DMS79 (cell line): ENCODE results near the gene OPN1MW3.
"Not testable (repeated sequence)": the region's sequence is repeated elsewhere in the genome, so short reads cannot be mapped to it uniquely, and the experiment has no call there.

ENCODE experiments used
- DNase-seq: peaks from one replicate; lab custom pipeline; 2025; lab: John Stamatoyannopoulos, UW

OPN1MW3 gene

GRCh38 chrX:154257282-154257681 lies at the start of gene OPN1MW3:
OPN1MW3 (plus strand) TSS chrX:154257582; CDS start chrX:154257620, 38 bp downstream.
- not testable (repeated sequence) for DNase-seq

DNA sequence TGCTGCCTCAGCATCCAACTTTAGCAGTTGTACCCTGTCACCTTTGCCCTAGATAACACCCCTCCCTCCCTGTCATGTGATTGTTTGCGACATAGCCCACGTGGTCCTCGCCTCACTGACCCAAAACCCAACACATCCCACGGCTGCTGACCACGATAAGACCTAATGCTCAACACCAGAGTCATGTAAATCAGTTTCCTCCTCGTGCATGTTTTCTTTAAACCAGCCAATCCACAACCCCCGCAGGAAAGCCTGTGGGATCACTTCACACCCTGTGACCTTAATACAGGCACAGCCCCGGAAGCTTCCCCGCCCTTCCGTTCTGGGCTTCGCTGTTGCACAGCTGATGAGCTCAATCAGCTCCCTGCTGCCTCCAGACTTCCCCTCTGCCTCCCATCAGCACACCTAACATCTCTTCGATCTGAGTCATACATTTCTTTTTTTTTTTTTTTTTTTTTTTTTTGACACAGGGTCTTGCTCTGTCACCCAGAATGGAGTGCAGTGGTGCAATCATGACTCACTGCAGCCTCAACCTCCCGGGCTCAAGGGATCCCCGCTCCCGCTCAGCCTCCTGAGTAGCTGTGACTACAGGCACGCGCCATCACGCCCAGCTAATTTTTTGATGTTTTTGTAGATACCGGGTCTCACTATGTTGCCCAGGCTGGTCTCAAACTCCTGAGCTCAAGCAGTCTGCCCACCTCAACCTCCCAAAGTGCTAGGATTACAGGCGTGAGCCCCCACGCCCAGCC lies 47.5 kb upstream of the OPN1MW3 start:
- DNase-seq, result not testable (repeated sequence)

DNA sequence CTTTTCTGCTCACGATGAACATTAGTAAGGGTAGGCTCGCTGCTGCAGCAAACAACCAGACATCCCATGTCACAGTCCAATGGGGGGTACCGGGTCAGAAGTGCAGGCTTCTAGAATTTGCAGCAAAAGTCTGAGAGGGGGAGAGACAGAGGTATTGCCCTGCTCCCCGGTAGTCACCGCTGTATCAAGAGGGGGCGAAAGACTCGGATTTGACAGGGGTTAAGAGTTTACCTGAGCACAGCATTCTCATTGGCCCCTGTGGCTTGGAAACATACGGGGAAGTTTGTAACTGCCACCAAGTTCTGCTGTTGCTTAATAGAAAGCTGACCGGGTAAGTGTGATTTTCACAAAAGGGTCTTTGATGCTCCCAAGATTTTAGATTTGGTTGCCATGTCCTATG lies 46.3 kb upstream of the OPN1MW3 start:
- DNase-seq, result not testable (repeated sequence)

GRCh38 chrX:154211499-154211898 lies 45.9 kb upstream of the OPN1MW3 start:
- DNase-seq, result not testable (repeated sequence)

- not testable (repeated sequence) for DNase-seq
Measured at GRCh38 chrX:154219456-154219855, 37.9 kb upstream of the OPN1MW3 start, which contains the start of gene OPN1MW2. OPN1MW2 (plus strand) TSS chrX:154219756; CDS start chrX:154219816, 60 bp downstream.

DNA sequence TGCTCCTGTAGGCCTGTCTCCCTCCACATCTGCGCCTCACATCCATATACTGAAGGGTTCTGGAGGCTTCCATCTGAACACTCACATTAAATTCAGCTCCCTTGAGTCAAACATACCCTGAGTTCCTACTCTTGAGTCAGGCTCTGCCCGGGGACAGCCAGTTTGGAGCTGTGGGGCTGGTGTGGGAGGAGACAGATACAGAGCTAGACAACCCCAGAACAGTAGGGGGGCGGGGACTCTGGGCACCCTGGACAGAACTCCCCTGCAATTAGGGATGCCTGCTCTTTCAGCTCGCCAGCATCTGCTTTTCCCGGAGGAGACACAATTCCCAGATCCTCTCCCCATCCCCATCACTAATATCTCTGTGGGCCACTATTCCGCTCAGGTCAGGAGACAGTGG lies 32.1 kb upstream of the OPN1MW3 start:
- DNase-seq, result not testable (repeated sequence)

DNA sequence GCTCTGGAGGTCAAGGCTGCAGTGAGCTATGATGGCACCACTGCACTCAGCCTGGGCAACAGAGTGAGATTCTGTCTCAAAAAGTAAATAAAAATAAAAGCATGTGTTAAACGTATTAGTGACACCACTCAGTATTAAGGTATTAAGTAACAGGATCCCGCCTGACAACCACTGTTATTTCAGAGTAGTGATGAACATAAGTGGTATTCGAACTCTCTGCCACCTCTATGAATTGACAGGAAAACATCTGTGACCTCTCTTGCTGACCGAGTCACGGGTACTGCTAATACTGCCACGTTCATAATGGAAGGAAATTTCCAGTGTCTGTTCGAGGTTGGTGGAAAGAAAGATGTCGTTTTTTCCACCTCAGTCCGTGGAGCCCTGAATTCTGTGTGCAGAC lies 30.7 kb upstream of the OPN1MW3 start:
- DNase-seq, result not testable (repeated sequence)

GRCh38 chrX:154231443-154231842 lies 25.9 kb upstream of the OPN1MW3 start:
- not testable (repeated sequence) for DNase-seq

DNA sequence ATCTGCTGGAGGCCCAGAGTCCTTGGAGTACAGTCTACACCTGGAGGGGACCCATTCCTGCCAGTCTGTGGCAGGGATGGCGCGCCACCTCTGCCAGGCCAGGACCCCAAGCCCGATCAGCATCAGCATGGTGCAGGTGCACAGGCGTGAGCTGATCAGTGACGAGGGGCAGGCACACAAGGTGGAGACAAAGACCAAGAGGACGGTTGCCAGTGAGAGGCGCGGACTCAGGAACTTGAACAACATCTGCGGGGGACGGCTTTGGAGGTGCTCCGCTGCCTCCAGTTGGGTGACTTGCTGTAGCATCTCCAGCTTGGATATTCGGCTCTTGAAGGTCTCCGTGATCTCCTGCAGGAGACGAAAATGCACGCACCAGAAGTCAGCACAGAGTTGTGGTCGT lies 23.8 kb upstream of the OPN1MW3 start:
- DNase-seq, result not testable (repeated sequence)

- not testable (repeated sequence) for DNase-seq
Measured at GRCh38 chrX:154238939-154239559, 18.3 kb upstream of the OPN1MW3 start.

GRCh38 chrX:154239982-154240503 lies 17.3 kb upstream of the OPN1MW3 start:
- DNase-seq, result not testable (repeated sequence)

DNA sequence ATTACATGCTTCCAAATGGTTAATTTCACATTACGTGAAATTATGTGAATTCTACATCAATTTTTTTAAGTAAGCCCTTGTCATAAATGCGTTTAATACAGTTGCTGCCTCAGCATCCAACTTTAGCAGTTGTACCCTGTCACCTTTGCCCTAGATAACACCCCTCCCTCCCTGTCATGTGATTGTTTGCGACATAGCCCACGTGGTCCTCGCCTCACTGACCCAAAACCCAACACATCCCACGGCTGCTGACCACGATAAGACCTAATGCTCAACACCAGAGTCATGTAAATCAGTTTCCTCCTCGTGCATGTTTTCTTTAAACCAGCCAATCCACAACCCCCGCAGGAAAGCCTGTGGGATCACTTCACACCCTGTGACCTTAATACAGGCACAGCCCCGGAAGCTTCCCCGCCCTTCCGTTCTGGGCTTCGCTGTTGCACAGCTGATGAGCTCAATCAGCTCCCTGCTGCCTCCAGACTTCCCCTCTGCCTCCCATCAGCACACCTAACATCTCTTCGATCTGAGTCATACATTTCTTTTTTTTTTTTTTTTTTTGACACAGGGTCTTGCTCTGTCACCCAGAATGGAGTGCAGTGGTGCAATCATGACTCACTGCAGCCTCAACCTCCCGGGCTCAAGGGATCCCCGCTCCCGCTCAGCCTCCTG lies 9.9 kb upstream of the OPN1MW3 start:
- DNase-seq, result not testable (repeated sequence)

- not testable (repeated sequence) for DNase-seq
Measured at GRCh38 chrX:154248076-154248475, 9.3 kb upstream of the OPN1MW3 start.

DNA sequence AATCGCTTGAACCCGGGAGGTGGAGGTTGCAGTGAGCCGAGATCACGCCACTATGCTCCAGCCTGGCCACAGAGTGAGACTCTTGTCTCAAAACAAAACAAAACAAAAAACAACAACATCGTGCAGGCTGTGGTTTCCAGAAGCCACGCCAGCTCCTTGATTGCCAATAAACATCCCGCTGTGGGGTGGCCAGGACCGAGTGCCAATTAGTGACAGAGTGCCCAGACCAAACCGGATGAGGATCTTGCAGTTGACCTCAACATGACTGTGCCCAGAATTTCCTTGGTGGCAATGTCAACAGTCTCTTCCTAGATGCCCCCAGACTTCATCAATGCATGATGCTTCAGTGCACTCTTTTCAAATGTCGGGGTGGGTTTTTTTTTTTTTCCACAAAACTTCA lies 1.3 kb downstream of the OPN1MW3 start:
- not testable (repeated sequence) for DNase-seq

- DNase-seq, result not testable (repeated sequence)
Measured at GRCh38 chrX:154263072-154263471, 5.7 kb downstream of the OPN1MW3 start.

GRCh38 chrX:154269245-154269644 lies 11.9 kb downstream of the OPN1MW3 start:
- DNase-seq, result not testable (repeated sequence)

GRCh38 chrX:154284489-154285338 lies 27.3 kb downstream of the OPN1MW3 start:
- DNase-seq, result not testable (repeated sequence)

GRCh38 chrX:154286406-154286805 lies 29.0 kb downstream of the OPN1MW3 start:
- not testable (repeated sequence) for DNase-seq

- DNase-seq, result no peak
Measured at GRCh38 chrX:154294791-154295574, 37.6 kb downstream of the OPN1MW3 start, which contains the start of gene TEX28. TEX28 (minus strand) TSS chrX:154295124; CDS start chrX:154292117, 3,007 bp downstream.

GRCh38 chrX:154295664-154296310 lies 38.4 kb downstream of the OPN1MW3 start, which contains the start of gene TKTL1:
TKTL1 (plus strand) TSS chrX:154295795; CDS start chrX:154295860, 65 bp downstream.
- no peak for DNase-seq
